HG02885 (cell line): ENCODE data around the gene BCL2L1.

Experiments used
- ATAC-seq: cut with Tn5 transposase; IDR thresholded peaks from one replicate; pipeline ENCODE4 v1.9.1; 2021; ENCODE audit warnings: mild to moderate bottlenecking; ENCODE audit not compliant: unreplicated experiment, poor library complexity

BCL2L1 gene

GRCh38 chr20:31711179-31712111 lies 11.2 kb downstream of the BCL2L1 start:
- ATAC-seq, result no peak

DNA sequence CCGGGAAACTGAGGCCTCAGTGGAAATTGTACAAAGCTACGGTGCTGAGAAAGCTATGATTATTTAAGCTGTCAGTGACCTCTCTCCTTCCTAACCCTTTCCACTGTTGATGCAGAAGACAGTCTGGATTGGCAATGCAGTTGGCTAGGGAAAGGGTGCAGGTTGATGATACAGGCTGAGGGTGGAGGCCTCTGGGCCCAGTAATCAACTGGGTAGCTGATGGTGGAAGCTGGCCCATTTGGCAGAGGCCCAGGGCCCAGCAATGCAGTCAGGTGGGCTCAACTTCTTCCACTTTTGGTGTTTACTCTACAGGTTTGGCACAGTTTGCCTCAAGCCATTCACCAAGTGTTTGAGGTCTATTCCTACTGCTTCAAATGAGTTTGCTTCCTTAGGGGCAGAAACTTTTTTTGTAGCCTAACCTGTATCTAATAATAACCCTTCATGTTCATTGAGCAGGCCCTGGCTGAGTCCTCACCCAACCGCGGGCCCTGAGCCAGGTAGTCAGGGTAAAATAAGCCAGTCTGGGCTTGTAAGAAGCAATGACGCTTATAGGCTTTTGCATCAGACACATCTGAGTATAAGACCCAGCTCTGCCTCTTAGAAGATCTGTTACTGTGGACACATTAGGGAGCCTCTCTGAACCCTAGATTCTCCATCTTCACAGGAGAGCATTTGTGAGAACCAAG lies 12.1 kb downstream of the BCL2L1 start:
- ATAC-seq, result no peak

- no peak for ATAC-seq
Observed at GRCh38 chr20:31709939-31710338, 12.7 kb downstream of the BCL2L1 start.

DNA sequence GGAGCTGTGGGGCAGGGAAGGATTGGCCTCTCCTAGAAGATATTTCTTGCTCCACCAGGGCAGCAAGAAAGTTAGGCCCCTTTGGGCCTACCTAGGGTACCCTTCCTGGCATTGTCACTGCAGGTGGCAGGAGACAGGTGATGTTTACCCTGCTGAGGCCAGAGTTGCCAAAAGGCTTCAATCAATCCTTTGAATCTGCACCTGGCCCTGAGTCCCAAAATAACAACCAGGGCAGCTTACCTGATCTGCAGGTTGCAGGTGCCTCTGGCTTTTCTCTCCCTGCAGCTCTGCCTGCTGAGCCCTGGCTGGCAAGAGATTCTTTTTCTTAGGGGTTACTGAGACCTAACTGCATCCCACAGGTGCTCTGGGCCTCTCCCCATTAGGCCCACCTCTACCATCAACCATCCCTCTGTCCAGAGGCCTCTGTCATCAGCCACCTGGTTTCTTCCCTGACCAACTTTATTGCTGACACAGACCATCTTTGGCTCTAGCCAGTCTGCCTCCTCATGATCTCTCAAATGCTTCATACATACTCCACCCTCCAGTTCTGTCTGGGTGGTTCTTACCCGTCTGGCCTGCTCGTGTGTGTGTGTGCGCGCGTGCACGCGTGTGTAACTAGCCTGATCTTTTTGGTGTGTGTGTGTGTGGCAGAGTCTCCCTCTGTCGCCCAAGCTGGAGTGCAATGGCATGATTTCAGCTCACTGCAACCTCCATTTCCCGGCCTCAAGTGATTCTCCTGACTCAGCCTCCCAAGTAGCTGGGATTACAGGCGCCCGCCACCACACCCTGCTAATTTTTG lies 13.7 kb downstream of the BCL2L1 start:
- ATAC-seq, result no peak

GRCh38 chr20:31707994-31708735 lies 14.5 kb downstream of the BCL2L1 start:
- ATAC-seq, result no peak

DNA sequence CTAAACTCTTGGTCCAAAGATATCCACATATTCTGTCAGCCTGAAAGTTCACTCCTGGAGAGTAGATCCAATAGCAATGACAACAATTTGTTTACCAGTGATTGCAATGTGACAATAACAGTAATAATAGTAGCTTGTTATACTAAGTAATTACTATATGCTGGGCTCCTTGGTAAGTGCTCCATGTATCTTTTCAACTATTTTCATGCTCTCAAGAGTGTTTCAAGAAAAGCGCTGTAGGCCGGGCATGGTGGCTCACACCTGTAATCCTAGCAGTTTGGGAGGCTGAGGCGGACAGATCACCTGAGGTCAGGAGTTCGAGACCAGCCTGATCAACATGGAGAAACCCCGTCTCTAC lies 15.4 kb downstream of the BCL2L1 start:
- no peak for ATAC-seq

- no peak for ATAC-seq
Observed at GRCh38 chr20:31706607-31707257, 15.9 kb downstream of the BCL2L1 start.

- peak; percentile 85 for ATAC-seq
Observed at GRCh38 chr20:31705598-31706597, 16.8 kb downstream of the BCL2L1 start.

- ATAC-seq, result no peak
Observed at GRCh38 chr20:31705191-31705590, 17.5 kb downstream of the BCL2L1 start.

DNA sequence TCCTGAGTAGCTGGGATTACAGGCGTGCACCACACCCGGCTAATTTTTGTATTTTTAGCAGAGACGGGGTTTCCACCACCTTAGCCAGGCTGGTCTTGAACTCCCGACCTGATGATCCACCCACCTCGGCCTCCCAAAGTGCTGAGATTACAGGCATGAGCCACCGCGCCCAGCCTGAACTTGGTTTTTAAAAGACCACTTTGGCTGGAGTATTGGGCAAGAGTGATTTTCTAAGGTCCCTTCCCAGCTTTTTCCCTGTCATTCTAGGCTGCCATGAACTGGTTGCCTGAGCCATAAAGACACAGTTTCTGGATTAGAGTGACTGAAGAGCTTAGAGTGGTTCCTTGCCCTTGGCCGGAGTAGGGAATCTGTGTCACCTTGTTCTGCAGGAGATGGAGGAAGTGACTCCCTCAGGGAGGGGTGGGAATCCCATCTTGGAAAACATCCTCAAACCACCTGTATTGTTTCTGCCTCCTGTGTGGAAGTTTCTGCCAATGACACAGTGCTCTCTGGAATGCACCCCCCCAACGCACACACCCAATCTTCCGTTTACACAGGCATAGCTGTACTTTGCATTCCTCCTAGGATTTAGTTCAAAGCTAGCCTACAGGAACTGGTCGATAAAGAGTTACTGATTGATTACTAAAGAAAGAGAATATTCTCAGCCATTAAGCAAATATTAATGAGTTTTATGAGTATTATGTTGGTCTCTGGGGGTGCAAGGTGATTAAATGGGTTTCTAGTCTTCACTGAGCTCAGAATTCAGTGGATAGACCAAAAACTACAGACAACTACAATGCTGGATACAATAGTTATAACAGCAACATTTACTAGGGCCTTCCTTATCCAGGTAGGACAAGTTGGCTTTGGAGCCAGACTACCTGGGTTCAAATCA lies 18.2 kb downstream of the BCL2L1 start:
- ATAC-seq, result no peak

- ATAC-seq, result no peak
Observed at GRCh38 chr20:31701591-31701990, 21.1 kb downstream of the BCL2L1 start.

GRCh38 chr20:31700747-31701146 lies 21.9 kb downstream of the BCL2L1 start:
- no peak for ATAC-seq

DNA sequence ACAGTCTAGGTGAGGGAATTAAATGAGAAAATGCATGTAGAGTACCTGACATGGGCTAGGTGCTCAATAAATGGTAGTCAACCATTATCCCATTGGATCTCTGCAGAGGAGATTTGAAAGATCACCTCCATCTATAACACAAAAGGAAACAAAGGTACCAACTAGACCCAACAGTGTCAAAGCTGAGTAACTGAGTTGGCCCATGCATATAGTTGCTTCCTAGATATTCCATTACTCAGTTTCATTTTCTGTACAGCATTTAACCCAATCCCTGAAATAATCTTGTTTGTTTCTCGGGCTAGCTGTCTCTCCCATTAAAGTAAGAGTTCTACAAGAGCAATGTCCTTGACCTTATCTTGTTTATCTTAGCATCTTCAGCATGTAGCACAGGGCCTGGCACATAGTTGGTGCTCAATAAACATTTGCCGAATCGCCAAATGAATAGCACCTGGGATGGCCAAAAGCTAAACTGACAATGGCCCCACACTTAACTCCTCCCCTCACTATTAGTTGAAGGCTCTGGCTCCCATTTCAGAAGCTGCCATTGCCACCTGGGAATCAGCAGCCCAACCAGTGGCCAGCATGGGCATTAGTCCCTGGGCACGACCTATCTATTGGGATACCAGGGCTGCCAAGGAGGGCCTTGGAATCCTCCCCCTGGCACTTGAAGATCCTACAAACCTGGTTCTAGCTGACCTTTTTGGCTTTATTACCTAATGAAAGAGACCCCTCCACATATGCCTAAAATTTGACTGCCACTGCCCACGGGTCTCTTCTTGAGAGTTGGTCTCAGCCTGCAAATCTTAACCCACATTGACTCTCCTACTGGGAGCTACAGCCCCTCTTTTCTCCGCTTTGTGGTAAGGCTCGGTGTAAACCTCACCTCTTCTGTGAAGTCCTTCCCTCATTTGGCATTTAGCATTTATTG lies 22.6 kb downstream of the BCL2L1 start:
- ATAC-seq, result no peak

DNA sequence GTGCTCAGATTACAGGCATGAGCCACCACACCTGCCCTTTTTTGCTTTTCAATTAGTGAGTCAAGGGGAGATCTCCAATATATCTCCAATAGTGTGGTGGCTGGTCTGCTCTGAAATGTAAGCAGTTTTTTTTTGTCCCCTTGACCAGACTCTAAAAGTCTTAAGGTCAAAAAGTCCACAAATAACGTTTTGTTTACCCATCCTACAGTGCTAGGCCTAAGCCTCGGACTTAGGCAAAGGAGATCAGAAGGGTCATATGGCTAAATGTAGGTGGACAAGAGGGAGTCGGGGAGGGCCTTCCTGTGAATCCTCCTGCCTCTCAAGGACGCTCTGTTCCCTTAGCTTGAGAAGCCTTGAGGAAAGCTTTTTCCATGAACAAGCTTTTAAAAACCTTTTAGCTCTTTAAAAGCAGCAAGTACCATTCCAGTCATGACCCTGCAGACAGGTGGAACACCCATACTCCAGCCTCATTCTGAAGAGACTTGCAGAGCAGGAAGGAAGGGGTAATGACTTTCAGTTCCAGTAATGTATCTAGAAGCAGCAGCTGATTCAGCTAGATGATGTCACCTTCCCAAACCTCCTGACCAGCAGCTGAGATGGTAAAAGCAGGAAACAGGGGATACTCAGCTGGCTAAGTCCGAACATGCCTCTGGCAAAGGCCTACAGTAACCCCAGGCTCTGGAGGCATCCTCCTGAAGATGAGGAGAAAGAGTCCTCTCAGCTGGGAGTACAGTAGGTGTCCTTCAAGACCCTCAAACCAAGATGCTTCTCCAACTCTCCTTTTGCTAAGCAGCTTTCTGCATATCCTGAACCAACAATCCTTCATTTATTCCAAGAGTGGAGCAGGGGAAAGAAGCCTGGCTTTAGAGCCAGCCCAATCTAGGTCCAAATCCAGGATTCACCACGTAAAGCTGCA lies 23.6 kb downstream of the BCL2L1 start:
- peak; percentile 98 for ATAC-seq

- no peak for ATAC-seq
Observed at GRCh38 chr20:31698243-31698802, 24.3 kb downstream of the BCL2L1 start.
